SHP77 treated with DMSO at 0.1 percent for 48 hours (cell line): Measurements from ENCODE around the gene OTOG.

Experiments used
- DNase-seq: peaks from one replicate; lab custom pipeline; 2025; lab: John Stamatoyannopoulos, UW

The OTOG gene

GRCh38 chr11:17541330-17541885 is 5.7 kb upstream of the OTOG start:
- DNase-seq: no peak

DNA sequence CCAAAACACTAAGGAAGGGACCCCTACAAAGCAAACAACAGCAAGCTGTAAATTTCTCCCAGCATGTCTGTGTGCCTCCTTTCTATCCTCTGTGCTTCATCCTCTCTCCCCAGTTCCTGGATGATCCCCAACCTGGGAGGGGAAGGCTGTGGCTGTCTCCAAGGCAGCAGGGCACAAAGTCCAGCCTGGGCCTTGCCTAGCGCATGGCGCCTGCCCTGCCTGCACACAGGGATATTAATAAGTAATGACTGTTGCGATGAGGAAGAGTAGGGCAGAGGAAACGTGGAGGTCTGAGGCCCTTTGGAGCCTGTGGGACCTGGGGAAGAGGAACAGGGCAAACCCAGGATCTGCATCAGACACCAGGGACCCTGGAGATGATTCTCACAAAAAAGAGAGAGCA is 4.8 kb upstream of the OTOG start:
- DNase-seq: no peak

GRCh38 chr11:17543041-17543440 is 4.0 kb upstream of the OTOG start:
- no peak for DNase-seq

DNA sequence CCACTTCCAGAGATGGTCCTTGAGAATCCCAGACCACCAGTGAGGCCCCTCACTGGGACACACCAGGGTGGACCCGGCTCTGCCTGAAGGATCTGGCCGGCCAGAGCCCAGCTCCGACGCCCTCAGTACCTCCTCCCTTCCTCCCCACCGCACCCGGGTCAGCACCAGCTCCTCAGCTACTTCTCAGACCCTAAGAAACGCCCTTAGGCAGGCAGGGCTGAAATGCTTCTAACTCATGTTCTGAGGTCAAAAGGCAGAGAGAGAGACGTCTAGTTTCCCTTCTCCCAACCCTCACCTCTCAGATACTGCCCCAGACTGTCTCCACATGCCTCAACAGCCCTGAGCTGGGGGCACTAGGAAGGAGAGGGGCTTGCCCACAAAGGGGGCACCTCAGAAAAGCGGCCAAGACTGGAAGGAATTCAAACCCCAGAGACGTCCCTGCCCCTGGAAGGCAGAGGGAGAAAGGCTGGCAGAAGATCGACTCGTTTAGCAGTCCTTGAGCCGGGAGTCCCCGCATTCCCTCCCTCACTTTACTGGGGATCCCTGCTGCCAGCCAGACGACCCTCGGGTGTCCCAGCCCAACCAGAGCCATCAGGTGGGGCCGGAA is 3.4 kb upstream of the OTOG start:
- DNase-seq: no peak

DNA sequence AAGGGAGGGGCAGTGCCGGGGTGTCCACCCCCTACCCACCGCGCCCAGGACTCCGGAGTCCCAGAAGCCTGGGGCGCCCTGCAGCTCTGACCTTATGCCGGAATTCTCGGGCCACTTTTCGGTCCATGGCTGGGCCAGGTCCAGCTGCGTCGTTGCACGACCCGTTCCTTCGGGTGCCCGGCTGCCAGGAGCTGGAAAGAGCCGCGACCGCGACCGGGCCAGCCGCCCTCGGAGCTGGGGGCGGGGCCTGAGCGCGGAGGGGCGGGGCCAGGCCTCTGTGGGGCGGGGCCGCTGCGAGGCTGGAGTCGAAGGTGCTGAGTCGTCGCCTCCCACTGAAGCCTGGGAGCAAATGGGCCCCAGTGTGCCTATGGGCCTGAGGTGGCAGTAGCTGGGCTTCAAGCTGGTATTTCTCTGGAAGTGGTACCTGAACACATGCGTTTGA is 2.9 kb upstream of the OTOG start, which contains the start of gene USH1C:
TSS of gene USH1C (minus strand) at position 236 of the 442 bp plus-strand sequence. CDS start at position 127, 109 bp downstream.
- DNase-seq: no peak

GRCh38 chr11:17546240-17546639 is 819 bp upstream of the OTOG start:
- DNase-seq: no peak

GRCh38 chr11:17547932-17548331 is 873 bp downstream of the OTOG start:
- DNase-seq: no peak

- no peak for DNase-seq
These were observed 1.4 kb downstream of the OTOG start for GRCh38 chr11:17548444-17548843.

DNA sequence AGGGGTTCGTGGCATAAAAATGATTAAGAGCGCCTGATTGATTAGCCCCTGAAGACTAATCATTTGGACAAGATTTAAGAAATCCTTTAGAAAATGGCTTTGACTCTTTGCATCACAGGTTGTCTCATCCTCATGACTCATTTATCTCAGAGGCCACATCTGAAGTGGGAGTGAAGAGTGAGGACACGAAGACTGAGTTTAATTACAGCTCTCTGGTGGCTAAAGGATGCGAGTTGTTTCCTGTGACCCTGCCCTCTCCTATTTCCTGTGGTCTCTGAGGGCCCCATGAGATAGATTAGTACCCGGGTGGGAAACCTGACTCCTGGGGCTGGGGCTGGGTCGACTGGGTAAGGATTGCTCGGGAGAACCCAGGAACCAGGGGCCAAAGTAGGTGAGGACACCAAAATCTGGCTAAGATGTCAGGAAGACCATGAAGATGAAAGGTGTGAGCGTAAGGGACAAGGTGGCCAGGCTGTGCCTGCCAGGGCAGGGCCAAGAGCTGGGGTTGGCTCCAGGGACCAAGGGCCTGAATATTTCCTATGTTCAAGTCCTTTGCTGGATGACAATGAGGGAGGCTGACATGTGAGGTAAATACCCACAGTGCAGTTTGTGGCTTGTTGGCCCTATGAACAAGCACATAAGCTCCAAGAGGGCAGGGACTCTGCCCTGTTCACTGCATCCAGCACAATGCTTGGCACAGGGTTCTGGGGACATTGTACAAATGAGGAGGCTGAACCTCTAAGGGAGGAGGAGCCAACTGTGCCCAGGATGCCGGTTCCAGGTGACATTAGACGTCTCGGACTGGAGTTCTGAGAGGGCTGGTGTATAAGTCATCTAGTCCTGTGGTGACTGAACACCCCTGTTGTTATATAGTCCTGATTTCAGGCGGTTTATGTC is 3.6 kb downstream of the OTOG start:
- no peak for DNase-seq

DNA sequence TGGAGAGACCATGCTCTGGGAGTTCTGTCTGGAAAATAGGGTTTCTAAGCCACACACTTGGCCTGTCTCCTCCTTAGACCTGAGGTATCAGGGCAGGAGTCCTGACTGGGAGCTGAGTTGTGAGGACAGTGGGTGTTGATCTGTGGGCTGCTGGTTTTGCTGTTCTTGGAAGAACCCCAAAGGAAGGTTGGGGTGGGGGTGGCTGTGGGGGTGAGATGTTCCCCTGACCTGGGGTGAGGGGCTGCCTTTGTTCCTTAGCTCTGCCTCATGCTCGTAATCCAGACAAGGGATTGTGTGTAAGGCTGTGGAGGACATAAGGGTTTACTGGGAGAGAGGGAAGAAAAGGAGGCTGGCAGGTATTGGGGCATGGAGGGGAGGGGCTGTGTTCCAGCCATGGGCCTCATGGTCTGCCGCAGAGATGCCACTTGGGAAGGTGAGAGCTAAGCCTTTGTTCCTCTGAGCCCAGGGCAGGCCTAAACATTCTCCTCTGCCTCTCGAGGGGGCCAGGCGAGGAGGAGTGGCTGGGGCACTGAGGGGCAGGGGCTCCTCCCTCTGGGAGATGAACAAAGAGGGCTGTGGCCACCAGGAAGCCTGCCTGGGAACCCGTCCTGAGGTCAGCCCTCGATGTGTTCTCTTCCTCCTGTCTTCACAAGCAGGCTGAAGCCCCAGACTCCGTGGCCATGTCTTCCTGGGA is 4.4 kb downstream of the OTOG start:
- DNase-seq: no peak

DNA sequence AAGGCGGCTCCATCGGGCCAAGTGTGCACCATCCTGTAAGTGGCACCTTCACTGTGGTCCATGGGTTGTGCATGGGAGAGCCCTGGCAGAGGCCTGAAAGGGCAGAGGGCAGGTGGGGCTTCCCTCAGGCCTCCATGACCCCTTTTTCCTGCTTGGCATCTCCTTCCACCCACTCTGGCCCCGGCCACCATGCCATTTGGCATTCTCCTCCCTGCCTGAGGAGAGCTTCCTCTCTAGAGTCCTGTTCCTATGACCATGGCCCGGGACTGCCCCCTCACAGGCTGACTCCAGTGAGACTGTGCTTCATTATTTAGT is 4.9 kb downstream of the OTOG start:
- no peak for DNase-seq

GRCh38 chr11:17552392-17553248 is 5.6 kb downstream of the OTOG start:
- DNase-seq: no peak

DNA sequence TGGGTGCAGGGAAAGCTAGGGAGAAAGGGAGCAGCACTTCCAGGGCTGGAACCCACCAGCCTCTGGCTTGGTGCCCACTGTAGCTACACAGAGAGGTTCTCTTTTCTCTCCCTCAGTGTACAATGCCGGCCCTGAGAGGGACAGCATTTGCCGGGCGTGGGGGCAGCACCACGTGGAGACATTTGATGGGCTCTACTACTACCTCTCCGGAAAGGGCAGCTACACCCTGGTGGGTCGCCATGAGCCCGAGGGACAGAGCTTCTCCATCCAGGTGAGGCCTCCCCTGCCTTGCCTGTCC is 6.1 kb downstream of the OTOG start:
- no peak for DNase-seq

DNA sequence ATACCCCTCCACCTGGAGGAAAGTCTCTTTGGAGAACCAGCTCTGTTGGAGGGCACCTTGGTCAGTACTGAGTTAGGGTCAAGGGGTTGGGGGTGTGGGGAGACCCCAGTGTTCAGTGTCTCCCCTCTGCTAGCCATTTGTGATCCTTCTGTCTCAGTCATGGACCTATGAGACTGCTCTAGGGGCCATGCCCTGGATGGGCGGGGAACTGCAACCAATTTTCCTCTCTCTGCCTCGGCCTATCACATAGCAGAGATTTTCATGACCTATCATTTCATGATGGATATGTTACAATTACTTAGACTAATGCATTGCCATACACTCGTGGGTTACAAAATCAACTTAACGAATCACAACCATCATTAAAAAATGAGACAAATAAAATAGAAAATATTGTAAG is 7.4 kb downstream of the OTOG start:
- no peak for DNase-seq

- DNase-seq: no peak
These were observed 9.9 kb downstream of the OTOG start for GRCh38 chr11:17556999-17557398.

- DNase-seq: no peak
These were observed 11.1 kb downstream of the OTOG start for GRCh38 chr11:17558025-17558780.

GRCh38 chr11:17558916-17559315 is 11.9 kb downstream of the OTOG start:
- no peak for DNase-seq

- DNase-seq: no peak
These were observed 12.5 kb downstream of the OTOG start for GRCh38 chr11:17559341-17560087.

- no peak for DNase-seq
These were observed 13.4 kb downstream of the OTOG start for GRCh38 chr11:17560281-17561110.

GRCh38 chr11:17561111-17561415 is 14.0 kb downstream of the OTOG start:
- no peak for DNase-seq
